ENCODE measurements around the gene APOM.
A peak's percentile ranks its signal among the peaks of the same experiment; 100 is the strongest.

Gene APOM

DNA sequence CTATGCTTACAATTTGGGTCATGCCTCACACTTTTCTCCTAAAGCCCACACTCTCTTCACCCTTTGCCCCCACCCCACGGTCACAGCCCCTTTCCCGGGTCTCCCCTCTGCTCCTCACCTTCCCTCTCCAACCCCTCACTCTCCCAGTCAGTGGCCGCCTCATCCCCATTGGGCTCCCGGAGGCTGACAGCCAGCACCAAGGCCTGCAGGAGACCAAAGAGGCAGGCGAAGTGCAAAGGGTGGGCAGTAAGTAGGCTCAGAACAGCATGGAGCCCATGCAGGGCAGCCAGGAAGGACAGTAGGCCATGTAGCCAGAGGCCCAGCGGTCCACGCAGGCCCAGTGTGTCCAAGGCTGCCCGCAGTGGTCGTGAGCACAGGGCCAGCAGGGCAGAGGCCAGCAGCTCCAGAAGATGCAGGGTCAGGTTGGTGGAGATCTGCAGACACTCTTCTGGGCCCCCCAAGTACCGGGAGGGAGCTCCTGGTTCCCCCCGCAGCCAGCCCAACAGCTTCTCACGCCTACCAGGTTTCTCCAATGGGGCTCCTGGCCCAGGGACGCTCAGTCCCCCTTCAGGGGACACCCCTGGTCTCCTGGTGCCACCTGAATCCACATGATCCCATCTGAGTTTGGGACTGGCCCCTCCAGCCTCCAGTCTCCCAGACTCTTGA is 3.4 kb downstream of the APOM start:
- no peak for DNase-seq

DNA sequence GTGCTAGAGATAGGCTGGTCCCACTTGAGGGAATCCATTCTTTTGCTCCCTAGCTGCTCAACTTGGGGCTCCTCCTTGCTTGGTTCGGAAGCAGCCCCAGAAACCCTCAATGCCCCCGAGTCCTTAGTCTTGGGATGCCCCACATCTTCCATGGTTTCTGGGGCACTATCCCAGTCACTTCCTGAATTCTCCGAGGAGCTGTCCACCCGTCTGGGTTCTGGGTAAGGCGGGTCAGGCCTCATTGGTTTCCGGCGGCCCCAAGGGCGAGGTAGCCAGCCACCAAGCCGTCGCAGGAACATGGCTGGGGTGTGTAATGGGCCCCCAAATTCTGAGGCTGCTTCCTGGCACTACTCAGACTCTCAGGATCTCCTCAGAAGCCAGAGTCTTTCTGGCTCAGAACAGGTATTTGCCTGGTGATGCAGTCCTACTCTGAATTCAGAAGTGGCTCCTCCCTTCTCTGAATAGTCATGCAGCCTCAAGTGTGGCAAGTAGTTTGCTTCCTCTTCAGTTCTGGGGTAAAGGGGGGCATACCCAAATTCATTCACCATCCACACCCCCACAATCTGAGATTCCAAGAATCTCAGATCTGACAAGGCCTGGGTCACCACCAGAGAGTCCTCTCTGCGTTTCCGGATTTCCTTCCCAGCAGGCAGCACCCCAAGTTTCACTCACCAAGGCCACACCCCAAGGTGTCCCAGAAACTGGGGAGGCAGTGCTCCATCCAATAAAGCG is 4.1 kb downstream of the APOM start:
- no peak for DNase-seq

GRCh38 chr6:31660381-31661261 is 4.9 kb downstream of the APOM start, which contains the start of gene C6orf47:
Gene C6orf47, minus strand, starts transcription at chr6:31660778. Its CDS starts 831 bp downstream, at chr6:31659947.
- DNase-seq: peak; percentile 76

- no peak for DNase-seq
These were observed 5.8 kb downstream of the APOM start for GRCh38 chr6:31661262-31662123.

DNA sequence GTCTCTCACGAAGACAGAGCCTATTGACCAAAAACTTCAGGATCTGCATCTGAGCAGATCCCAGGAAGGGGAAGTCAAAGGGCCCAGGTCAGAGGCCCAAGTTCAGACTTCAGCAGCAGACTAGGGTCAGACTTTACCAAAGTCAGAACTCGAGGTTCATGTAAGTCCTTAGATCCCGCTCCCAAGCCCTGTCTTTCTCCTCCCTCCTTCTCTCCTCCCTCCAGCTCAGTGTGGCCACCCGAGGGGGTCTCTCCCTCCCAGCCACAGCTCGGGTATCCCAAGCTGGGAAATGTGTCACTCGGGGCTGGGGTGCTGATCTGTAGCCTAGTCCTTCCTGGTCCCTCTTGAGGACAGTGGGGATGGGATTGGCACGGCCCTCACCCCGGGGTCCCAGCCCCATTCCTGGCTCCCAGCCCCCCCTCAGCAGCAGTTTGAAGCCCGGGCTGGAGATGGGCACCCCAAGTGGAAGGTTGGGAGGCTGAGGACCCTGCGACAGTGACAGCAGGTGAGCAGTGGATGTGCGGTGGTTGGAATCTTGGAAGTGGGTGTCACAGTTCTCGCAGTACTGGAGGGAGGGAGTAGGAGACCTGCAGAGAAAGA is 6.5 kb downstream of the APOM start:
- DNase-seq: no peak

GRCh38 chr6:31663126-31663960 is 7.6 kb downstream of the APOM start:
- no peak for DNase-seq

- no peak for DNase-seq
These were observed 8.5 kb downstream of the APOM start for GRCh38 chr6:31663961-31664789.

GRCh38 chr6:31664790-31665500 is 9.3 kb downstream of the APOM start, which contains the start of gene GPANK1:
Gene GPANK1, minus strand, starts transcription at chr6:31664997. Its CDS starts 519 bp downstream, at chr6:31664478.
- peak; percentile 92 for DNase-seq

DNA sequence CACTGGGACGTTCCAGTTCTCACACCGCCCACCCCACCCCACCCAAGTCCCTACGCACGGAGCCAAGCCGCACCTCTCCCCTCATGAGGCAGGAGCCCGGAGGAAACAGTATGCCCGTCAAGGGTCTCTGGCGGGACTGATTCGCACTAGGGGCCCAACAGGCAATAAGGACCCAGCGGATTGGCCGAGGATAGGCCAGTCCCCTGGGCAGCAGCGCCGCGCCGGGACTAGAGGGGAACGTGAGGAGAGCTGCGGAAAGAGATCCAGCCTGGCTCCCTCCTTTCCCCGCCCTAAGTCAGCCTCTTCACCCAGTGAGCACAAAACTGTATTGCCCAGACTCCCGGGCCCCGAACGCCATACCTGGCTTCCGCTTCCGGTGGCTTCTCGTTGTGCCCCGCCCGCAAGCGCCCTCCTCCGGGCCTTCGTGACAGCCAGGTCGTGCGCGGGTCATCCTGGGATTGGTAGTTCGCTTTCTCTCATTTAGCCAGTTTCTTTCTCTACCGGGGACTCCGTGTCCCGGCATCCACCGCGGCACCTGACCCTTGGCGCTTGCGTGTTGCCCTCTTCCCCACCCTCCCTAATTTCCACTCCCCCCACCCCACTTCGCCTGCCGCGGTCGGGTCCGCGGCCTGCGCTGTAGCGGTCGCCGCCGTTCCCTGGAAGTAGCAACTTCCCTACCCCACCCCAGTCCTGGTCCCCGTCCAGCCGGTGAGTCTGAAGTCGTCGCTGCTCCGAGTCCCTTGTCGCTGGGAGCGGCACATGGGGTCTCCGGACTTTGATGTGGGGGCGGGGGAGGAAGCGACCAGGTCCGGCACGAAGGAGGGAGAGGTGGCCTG is 10.0 kb downstream of the APOM start, which contains the start of gene CSNK2B:
CSNK2B (plus strand) TSS at position 580 of the 836 bp plus-strand sequence. CDS start 752 bp downstream, outside the sequence.
- DNase-seq: peak; percentile 97

DNA sequence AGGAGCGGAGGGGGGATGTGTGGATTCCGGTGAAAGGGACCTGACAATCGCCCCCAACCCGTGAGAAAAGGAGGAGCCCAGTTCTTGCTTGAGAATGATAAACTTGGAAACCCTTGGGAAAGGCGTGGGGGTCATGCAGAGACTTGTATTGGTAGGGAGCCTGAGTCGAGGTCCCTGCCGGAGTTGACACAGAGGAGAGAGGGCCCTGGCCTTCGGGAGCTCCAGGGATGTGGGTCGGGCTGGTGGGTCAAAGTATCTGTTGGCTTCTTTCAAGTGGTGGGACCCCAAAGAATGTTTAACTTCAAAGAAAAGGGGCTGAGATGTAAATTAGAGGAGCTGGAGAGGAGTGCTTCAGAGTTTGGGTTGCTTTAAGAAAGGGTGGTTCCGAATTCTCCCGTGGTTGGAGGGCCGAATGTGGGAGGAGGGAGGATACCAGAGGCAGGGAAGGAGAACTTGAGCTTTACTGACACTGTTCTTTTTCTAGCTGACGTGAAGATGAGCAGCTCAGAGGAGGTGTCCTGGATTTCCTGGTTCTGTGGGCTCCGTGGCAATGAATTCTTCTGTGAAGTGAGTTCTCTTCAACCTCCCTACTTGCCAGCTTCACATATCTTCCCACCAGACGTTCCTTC is 10.8 kb downstream of the APOM start:
- DNase-seq: no peak

GRCh38 chr6:31669676-31670075 is 14.0 kb downstream of the APOM start, which contains the start of gene LY6G5B:
Gene LY6G5B, plus strand, starts transcription at chr6:31669976. Its CDS starts 975 bp downstream, at chr6:31670951.
- DNase-seq: no peak

- no peak for DNase-seq
These were observed 20.7 kb downstream of the APOM start for GRCh38 chr6:31676322-31676903.

GRCh38 chr6:31676904-31677303 is 21.2 kb downstream of the APOM start:
- DNase-seq: no peak

DNA sequence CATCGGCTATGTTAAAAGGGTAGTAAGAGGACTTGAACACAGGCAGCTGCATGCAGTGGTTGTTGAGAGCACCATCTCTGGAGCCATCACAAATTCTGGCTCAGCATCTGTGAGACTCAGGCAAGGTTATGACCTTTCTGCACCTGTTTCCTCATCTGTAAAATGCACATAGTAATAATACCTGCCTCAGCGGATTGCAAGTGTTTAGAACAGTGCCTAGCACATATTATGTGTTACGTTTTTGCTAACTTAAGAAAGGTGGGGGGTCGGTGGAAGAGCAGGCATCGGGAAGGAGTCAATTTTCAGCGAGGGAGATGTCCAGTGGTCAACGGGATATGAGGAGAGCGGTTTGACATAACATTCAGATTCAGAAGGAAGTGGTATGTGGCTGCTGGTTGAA is 22.3 kb downstream of the APOM start:
- no peak for DNase-seq

GRCh38 chr6:31680226-31681134 is 24.8 kb downstream of the APOM start, which contains the start of gene LY6G5C:
Gene LY6G5C, minus strand, starts transcription at chr6:31681067. Its CDS starts 694 bp downstream, at chr6:31680373.
- peak; percentile 76 for DNase-seq

DNA sequence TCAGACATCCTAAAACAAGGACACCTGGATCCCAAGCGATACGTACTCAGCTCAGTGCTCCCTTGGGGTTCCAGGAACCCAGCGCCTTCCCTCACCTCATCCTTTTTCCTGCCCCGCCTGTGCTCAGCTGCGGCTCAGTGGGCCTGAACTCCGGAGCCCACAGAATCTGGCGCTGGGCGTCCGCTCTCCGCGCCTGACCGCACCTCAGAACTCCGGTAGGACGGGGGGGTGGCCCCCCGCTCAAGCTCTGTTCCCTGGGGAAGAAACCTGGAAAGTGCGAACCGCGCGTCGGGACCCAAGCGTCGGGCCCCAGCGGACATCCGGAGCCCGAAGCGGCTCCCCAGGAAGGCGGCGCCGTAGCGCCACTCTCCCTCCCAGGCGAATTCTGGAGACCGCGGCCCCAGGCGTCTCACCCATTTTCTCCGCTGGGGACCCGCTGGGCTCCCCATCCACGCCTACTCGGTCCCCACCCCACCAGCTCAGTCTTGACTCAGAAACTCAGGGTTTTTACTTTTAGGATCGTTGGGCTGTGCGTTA is 25.5 kb downstream of the APOM start:
- DNase-seq: peak; percentile 35
